ENCODE measurements around the gene NATD1.

DNA sequence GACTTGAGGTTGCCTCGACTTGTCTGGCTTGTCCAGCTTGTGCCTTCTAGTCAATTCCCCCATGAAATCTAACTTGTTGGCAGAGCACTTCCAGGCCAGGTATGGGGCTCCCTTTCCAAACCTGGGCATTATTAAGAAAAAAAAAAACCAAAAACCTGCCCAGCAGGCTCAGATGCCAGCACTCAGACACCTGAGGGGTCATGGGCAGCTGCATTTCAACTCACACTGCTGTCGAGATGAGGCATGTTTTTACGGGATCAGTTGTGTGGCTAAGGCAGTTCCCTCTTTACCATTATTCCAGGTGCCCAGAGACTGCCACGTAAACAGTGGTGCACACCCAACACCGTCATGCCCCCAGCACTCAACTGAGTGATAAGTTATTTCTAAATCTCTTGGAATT is 57.1 kb downstream of the NATD1 start:
- TF ChIP-seq POLR2AphosphoS5 (IDR thresholded peaks at IDR 0.05; ENCODE audit: borderline replicate concordance, low read depth, low read length): no peak
- no peak for TF ChIP-seq FOXP2 (optimal IDR thresholded peaks at IDR 0.05; ENCODE audit: control extremely low read depth, extremely low read length, insufficient read depth)

Measured in SK-N-MC (cell line).